HG03432 (cell line): ENCODE data around the gene PLXNA3.
A peak's percentile ranks its signal among the peaks of the same experiment; 100 is the strongest.

ENCODE experiments used
- ATAC-seq: cut with Tn5 transposase; IDR thresholded peaks from one replicate; pipeline ENCODE4 v1.9.1; 2021; ENCODE audit warnings: mild to moderate bottlenecking, moderate library complexity; ENCODE audit not compliant: unreplicated experiment

The PLXNA3 gene

GRCh38 chrX:154457491-154458115 lies 478 bp upstream of the PLXNA3 start:
- ATAC-seq: peak; percentile 61

DNA sequence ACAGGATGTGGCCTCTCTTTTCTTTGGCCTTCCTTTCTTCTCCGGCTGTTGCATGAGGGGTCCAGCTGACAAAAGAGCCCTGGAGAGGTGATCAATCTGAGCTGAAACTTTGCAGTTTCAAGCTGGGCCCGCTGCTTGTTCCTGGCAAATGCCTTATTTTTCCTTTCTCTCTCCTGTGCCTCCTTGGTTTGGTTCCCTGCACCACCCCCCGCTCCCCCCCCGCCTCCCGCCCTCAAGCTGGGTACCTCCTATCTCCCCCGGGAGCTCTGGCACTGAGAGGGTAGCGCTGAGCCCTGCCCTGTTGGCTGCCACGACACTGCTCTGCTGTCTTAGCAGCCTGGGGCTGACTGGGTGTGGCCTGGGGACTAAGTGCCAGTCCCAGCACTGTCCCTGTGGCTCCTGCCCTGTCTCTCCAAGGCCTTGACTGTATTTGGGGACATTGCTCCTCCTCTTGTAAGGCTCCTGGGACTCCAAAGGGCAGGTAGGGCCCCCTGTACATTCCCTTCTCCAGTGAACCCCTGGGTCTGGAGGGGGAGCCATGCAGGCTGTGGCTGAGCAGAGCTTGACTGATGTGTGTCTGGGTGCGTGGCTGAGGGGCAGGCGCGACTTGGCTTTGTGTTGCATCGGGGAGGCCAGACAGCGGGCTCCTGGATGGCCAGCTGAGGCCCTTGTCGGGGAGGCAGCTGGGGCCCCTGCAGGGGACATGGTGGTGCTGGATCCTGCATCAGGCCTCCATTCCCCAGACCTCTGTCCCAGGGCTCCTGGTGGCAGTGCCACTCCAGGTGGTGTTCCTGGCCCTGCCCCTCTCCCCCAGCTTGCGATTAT lies 1.1 kb downstream of the PLXNA3 start:
- ATAC-seq: no peak

DNA sequence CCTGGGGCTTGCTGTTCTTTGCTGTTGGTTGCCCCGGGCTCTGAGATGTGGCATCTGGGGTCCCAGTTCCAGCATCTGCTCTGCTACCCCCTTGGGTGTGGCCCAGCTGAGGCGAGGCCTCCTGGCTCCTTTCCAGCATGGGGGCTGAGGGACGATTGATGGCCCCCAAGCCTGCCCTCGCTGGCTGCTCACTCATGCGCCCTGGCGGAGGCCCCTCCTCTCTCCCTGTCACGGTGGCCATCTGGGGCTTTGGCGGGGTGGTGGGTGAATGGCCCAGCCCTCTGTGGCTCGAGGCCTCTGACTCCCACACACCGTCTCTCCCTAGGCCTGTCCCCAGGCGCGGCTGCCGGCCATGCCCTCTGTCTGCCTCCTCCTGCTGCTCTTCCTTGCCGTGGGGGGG lies 1.8 kb downstream of the PLXNA3 start:
- no peak for ATAC-seq

DNA sequence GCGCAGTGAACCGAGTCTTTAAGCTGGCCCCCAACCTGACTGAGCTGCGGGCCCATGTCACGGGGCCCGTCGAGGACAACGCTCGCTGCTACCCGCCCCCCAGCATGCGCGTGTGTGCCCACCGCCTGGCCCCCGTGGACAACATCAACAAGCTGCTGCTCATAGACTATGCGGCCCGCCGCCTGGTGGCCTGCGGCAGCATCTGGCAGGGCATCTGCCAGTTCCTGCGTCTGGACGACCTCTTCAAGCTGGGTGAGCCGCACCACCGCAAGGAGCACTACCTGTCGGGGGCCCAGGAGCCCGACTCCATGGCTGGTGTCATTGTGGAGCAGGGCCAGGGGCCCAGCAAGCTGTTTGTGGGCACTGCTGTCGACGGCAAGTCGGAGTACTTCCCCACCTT lies 2.2 kb downstream of the PLXNA3 start:
- no peak for ATAC-seq

DNA sequence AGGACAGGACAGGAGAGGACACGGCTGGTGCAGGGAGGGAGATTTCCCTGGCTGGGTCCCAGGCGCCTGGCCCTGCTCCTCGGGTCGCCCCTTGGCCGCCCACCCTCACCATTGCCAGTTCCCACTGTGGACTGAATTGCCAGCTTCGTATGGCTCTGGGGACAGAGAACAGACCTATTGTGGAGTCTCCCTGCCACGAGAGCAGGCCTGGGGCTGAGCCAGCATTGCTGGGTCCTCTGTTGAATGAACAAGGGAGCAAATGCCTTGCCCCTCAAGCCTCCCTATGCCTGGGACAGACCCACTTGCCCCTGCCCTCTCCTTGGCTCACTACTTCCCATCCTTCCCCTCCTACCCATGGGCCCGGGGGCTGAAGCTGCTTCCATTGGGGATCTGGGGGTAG lies 4.3 kb downstream of the PLXNA3 start:
- ATAC-seq: no peak

- no peak for ATAC-seq
Measured at GRCh38 chrX:154463611-154464220, 5.6 kb downstream of the PLXNA3 start.

- ATAC-seq: no peak
Measured at GRCh38 chrX:154464806-154465365, 6.8 kb downstream of the PLXNA3 start.

- ATAC-seq: no peak
Measured at GRCh38 chrX:154465601-154466000, 7.5 kb downstream of the PLXNA3 start.

DNA sequence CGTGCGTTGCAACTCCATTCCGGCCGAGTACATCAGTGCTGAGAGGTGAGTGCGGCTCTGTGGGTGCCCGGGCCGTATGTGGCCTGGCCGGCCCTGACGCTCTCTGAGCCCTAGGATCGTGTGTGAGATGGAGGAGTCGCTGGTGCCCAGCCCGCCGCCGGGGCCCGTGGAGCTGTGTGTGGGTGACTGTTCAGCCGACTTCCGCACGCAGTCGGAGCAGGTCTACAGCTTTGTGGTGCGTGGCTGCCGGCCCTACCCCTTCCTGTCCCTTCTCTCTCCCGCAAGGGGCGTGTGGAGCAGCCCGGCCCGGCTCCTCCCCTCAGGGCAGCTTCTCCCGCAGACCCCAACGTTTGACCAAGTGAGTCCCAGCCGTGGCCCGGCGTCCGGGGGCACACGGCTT lies 8.0 kb downstream of the PLXNA3 start:
- no peak for ATAC-seq

GRCh38 chrX:154466907-154467306 lies 8.8 kb downstream of the PLXNA3 start:
- no peak for ATAC-seq

DNA sequence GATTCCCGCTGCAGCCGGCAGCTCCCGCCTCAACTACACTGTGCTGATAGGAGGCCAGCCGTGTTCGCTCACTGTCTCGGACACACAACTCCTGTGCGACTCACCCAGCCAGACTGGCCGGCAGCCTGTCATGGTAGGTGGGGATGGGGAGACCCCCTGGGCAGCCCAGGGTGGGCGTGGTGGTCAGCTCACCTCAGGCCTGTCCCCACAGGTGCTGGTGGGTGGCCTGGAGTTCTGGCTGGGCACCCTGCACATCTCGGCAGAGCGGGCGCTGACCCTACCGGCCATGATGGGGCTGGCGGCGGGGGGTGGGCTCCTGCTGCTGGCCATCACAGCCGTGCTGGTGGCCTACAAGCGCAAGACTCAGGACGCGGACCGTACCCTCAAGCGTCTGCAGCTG lies 9.5 kb downstream of the PLXNA3 start:
- ATAC-seq: no peak

DNA sequence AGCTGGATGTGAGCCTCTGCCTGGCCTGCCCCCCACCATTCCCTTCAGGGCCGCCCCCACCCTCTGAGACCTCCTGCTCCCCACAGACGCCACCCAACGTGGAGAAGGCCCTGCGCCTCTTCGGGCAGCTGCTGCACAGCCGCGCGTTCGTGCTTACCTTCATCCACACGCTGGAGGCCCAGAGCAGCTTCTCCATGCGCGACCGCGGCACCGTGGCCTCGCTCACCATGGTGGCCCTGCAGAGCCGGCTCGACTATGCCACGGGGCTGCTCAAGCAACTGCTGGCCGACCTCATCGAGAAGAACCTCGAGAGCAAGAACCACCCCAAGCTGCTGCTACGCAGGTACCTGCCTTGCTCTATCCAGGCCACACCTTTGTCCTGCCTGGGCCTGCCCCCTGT lies 10.1 kb downstream of the PLXNA3 start:
- ATAC-seq: no peak

DNA sequence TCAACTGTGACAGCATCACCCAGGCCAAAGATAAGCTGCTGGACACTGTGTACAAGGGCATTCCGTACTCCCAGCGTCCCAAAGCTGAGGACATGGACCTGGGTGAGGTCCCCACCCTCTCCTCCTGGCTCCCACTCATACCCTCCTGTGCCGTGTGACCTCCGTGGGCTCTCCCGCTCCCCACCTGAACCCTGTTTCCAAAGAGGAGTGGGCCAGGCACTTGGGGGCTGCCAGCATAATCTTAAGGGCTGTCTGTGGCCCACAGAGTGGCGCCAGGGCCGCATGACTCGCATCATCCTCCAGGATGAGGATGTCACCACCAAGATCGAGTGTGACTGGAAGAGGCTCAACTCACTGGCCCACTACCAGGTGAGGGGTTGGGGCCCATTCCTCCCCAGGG lies 11.0 kb downstream of the PLXNA3 start:
- ATAC-seq: no peak

GRCh38 chrX:154469880-154470279 lies 11.8 kb downstream of the PLXNA3 start:
- no peak for ATAC-seq

- ATAC-seq: no peak
Measured at GRCh38 chrX:154470434-154470833, 12.4 kb downstream of the PLXNA3 start.

DNA sequence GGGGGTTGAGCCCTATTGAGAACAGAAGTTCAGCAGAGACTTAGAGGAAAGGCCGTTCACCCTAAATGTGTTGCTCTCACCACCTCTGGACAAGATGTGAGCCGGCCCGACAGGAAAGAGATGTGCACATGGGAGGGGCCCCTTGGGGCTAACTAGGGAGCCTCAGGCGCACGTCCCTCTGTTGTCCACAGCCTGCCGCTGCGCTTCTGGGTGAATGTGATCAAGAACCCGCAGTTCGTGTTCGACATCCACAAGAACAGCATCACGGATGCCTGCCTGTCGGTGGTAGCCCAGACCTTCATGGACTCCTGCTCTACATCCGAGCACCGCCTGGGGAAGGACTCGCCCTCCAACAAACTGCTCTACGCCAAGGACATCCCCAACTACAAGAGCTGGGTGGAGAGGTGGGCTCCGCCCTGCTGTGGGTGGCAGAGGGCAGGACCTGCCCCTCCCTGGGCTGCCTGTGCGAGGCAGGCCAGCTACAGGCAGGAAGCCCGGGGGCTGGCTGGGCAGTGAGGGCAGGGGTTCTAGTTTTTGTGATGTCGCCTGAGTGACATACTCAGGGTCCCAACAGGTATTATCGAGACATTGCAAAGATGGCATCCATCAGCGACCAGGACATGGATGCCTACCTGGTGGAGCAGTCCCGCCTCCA lies 13.0 kb downstream of the PLXNA3 start:
- no peak for ATAC-seq

DNA sequence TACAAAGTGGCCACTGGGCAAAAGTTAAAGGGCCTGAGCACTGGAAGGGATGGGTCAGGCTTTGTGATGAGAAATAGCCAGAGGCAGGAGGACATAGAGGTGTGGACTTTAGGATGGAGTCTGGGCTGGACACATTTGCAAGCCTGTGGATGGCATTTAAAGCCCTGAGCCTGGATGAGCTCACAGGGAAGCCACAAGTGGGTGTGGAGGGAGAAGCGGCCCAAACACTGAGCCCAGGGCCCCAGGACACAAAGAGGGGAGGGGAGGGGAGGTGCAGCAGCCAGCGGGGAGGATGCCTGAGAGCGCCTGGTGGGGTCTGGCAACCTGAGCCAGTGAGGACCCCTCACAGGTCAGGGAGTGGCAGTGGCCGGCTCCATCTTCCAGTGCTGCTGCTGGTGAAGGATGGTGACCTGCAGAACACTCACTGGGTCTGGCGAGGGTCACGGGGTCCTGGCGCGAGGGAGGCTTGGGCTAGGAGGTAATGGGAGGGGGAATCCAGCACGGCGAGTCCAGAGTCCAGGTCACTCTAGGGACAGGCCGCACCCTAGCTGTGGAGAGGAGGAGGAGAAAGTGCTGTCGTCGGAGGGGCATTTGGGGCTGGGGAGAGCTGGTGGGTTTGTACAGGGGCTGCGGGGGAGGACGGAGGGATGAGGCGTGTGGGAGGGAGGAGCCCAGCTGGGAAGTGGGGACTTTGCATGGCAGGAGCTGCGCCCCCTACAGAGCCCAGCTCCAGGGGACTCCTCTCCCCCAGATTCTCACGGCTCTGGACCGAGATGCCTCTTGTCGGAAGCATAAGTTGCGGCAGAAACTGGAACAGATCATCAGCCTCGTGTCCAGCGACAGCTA lies 14.0 kb downstream of the PLXNA3 start:
- no peak for ATAC-seq

- ATAC-seq: no peak
Measured at GRCh38 chrX:154472685-154473632, 14.9 kb downstream of the PLXNA3 start.

- ATAC-seq: no peak
Measured at GRCh38 chrX:154473683-154474082, 15.6 kb downstream of the PLXNA3 start.
